GM18873 (cell line): ENCODE data around the gene LGALS14.
"Not testable (repeated sequence)": the region's sequence is repeated elsewhere in the genome, so short reads cannot be mapped to it uniquely, and the experiment has no call there.

Experiments used
- ATAC-seq: cut with Tn5 transposase; IDR thresholded peaks from one replicate; pipeline ENCODE4 v1.9.1; 2021; ENCODE audit warnings: mild to moderate bottlenecking, moderate library complexity, moderate number of reproducible peaks; ENCODE audit not compliant: unreplicated experiment, low FRiP score

Gene LGALS14, protein sequence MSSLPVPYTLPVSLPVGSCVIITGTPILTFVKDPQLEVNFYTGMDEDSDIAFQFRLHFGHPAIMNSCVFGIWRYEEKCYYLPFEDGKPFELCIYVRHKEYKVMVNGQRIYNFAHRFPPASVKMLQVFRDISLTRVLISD

GRCh38 chr19:39704181-39705044 is at the start of gene LGALS14:
Gene LGALS14 (plus strand): TSS chr19:39704481. CDS start chr19:39704529, 48 bp downstream.
- no peak for ATAC-seq

DNA sequence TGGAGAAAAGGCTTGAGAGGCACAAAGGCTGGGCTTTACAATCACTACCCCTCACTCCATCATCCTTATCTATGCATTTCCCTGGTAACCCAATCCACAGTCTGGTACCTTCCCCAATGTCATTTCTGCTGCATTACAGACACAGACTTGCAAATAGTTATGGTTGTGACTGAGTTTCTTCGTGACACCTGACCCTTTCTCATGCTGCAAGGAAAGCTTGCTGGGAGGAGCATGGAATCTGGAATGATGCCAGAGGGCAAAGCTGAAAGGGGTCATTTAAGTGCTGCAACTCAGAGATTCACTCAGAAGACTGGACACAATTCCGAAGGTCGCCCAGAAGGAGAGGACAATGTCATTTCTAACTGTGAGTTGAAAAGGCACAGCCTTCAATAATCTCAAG is 48.7 kb upstream of the LGALS14 start, which contains the start of gene LGALS16:
Gene LGALS16, plus strand, starts transcription at position 301 of the 400 bp plus-strand sequence. Its CDS starts 49 bp downstream, at position 350.
- no peak for ATAC-seq

- no peak for ATAC-seq
These were observed 44.5 kb upstream of the LGALS14 start for GRCh38 chr19:39659791-39660190.

- no peak for ATAC-seq
These were observed 43.6 kb upstream of the LGALS14 start for GRCh38 chr19:39660661-39661060.

- no peak for ATAC-seq
These were observed 42.7 kb upstream of the LGALS14 start for GRCh38 chr19:39661565-39661964.

DNA sequence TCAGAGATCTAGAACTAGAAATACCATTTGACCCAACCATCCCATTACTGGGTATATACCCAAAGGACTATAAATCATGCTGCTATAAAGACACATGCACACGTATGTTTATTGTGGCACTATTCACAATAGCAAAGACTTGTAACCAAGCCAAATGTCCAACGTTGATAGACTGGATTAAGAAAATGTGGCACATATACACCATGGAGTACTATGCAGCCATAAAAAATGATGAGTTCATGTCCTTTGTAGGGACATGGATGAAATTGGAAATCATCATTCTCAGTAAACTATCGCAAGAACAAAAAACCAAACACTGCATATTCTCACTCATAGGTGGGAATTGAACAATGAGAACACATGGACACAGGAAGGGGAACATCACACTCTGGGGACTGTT is 34.4 kb upstream of the LGALS14 start:
- ATAC-seq, result not testable (repeated sequence)

- ATAC-seq, result no peak
These were observed 33.3 kb upstream of the LGALS14 start for GRCh38 chr19:39670998-39671397.

DNA sequence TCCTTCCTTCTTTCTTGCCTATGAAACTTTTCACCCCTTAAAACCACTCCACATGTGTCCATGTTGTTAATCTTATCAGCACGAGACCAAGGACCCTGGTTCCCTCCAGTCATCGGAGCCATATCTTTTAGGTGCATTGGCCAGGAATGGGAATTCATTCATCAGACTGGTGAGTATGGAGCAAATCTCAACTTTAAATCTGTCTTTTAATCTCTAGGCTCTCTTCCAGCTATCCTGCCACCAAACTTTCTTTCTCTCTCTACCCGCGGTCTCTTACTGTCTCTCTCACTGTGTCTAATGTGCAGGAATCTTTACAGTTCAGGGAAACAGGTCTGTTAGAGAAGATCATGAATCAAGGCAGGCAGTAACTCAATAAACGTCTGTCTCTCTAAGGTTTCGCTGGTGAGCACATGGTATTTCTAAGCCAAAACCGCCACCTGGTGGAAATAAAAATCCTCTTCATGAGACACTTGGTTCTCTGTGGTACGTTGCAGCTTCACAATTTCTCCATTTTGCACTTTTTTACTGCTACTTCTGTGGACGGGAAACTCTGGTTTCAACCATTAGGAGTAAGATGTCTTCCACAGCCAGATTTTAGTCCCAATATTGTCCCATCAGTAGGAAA is 32.4 kb upstream of the LGALS14 start:
- ATAC-seq, result no peak

GRCh38 chr19:39672473-39672872 is 31.8 kb upstream of the LGALS14 start:
- ATAC-seq, result no peak

DNA sequence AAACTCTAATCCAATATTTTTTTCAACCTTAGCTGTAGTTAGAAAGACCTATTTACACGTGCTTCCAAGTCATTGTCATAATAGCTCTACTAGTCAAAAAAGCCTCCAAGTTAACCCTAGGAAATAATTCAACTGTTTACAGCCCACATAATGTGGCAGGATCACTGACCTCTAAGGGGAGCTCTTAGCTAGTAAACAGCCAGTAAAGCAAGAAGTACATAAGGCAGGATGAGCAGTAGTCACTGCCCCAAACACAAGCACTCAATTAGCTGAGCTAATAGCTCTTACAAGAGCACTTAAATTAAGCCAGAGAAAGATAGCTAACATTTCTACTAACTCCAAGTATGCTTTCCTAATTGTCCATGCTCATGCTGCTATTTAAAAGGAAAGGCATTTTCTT is 30.4 kb upstream of the LGALS14 start:
- not testable (repeated sequence) for ATAC-seq

DNA sequence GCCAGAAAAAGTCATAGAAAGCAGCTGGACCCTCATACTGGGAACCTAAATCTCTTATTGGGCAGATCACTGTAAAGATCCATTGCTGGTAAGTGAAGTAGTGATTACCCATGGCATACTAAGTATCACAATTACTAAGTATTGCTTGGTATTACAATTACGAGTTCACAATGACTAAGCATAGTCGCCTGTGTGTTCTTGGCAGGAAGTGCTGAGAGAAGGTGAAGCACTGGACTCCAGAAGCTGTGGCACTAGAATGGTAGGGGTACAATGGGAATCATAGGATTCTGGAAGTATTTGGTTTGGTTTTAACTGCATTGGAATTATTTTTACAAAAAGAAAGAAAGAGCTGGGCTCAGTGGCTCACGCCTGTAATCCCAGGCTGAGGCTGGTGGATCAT is 28.3 kb upstream of the LGALS14 start:
- no peak for ATAC-seq

DNA sequence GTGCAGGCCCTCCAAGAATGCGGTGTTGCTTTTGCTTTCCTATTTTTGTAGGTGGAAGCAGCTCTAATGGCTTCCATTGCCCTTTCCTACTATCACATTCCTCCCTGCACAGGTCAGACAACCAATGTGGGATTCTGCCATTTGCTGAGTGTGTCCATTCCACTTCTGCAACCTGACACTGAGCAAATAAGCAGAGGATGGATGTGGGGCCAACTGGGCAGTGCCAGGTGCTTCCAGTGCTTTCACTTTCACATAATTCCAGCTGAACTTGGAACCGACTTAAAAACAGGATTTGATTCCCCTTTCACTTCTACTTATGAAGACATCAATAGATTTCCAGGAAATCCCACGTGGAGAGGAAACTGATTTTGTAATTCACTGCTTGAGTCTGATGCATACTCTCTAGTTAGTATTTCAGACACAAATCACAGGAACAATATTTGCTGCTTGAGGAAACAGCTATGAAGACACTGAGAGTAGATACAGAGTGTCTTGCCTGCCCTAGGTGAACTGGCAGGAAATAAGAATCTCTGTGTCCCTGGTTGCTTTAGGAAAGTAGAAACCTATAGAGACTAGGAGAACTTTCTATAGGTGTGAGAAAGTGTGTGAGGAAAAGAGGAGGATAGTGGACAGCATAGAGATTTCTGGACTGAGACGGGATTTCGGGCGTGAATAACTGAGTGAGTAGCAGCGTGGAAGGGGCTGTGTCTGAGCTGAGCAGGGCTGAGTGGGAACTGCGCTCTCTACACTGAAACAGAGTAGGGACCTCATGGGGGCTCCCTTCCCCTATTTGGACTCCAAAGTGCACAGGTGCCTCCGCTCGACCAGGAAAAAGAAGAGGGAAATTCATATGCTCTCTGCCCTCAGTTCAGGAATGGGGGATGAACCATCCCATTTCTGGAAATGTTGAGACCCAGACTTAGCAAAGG is 26.1 kb upstream of the LGALS14 start:
- ATAC-seq, result no peak

DNA sequence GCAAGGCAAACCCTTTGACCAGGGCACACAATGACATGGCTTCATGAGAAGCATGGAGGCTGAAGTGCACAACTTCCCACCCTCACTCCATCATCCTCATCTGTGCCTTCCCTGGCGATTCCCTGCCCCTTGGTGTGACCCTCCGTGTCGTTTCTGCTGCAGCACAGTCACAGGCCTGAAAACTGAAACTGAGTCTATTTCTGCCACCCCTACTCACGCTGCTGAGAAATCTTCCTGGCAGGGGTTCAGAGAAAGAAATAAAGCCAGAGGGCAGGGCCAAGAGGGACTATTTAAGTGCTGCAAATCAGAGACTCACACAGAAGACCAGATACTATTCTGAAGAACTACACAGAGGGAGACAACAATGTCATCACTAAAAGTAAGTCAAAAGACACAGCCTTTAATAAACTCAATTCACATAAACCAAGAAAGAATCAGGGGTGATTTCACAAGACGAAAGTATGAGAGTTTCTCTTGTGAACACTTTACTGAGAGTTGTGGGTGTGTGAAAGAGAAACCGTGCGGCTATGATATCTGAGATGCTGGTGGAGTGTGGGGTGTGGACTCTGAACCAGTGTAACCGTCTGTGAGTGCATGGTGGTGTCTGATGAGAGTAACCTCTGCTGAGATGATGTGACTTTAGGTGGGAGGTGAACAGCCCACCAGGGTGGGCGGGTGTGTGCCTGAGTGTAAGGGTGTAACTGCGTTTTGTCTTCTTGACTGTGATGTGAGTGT is 25.1 kb upstream of the LGALS14 start:
- peak; percentile 69 for ATAC-seq

DNA sequence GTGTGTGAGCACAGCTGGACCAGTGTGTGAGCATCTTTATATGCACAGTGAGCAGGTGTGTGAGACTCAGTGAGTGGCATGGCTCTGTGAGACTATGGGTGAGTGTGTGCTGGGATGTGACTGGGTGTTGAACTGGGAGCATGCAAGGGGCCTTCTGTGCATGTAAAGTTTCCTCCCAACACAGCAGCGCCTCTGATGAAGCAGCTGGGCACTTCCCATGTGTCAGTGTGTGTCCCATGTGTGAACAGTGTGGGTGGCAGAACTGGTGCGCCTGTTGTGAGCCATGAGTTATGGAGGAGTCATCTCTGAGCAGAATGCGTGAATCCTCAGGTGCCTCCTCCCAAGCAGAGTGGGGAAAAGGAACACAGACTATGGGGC is 24.5 kb upstream of the LGALS14 start:
- ATAC-seq, result peak; percentile 26

- no peak for ATAC-seq
These were observed 23.7 kb upstream of the LGALS14 start for GRCh38 chr19:39680593-39680992.

GRCh38 chr19:39681416-39681815 is 22.9 kb upstream of the LGALS14 start:
- no peak for ATAC-seq

- no peak for ATAC-seq
These were observed 20.0 kb upstream of the LGALS14 start for GRCh38 chr19:39684267-39684666.

DNA sequence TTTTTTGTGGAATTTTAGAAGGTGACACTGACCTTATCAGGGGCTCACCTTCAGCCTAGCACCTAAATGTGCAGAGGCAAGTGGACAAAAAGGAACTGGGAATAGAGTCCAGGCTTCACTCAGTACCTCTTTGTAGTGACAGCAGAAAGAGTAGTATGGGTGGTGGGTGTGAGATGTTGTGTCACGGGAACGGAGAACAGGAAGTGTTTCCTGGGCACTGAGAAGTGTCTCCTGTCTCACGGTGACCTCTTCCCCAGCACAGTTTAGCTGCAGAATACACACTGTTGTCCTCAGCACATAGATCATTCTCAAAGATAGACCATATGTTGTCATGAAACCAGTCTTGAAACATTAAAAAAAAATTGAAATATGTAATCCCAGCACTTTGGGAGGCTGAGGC is 17.5 kb upstream of the LGALS14 start:
- no peak for ATAC-seq

GRCh38 chr19:39688637-39689036 is 15.6 kb upstream of the LGALS14 start:
- ATAC-seq, result not testable (repeated sequence)

GRCh38 chr19:39692166-39692565 is 12.1 kb upstream of the LGALS14 start:
- ATAC-seq, result no peak
